ENCODE results near the gene APOM. TPM values are rescaled to one million over a fixed set of nuclear protein-coding genes. Genes with fewer than 3 reads are reported as not detected.
A peak's percentile ranks its signal among the peaks of the same experiment; 100 is the strongest.

The APOM gene
- total and polyA plus RNA-seq, 4 donors, result 89.8 to 587 (median 173) TPM

- TF ChIP-seq SP1 (IDR thresholded peaks at IDR 0.05) (peak; percentile 19), NR2F2 (IDR thresholded peaks at IDR 0.05) (no peak), GABPA (IDR thresholded peaks at IDR 0.05 in 1 of 2, conservative IDR thresholded peaks at IDR 0.05 in 1 of 2) (peak in 1 of 2 donors; percentile 63), TAF1 (conservative IDR thresholded peaks at IDR 0.05) (no peak), YY1 (IDR thresholded peaks at IDR 0.05) (peak; percentile 13), EGR1 (IDR thresholded peaks at IDR 0.05; ENCODE audit: low read depth in 2 of 2) (peak; percentile 61 to 91), CTCF (IDR thresholded peaks at IDR 0.05; ENCODE audit: low read depth, low read length, missing input control) (no peak)
Observed at GRCh38 chr6:31660381-31661261, 4.9 kb downstream of the APOM start, which contains the start of gene C6orf47 (continued).

GRCh38 chr6:31661262-31662123 lies 5.8 kb downstream of the APOM start:
- peaks cover 20 to 69% (median 61%) of the 10 kb centered on the region in 4 donors for H3K4me1 ChIP-seq (ENCODE audit: control insufficient read depth in 4 of 4, insufficient read depth in 4 of 4, low read length in 3 of 4)
- TF ChIP-seq NR2F2 (IDR thresholded peaks at IDR 0.05), result no peak
- WGBS, result 84% methylated on average over 12 of the region's 12 CpGs
- H3K4me3 ChIP-seq (ENCODE audit: low read depth in 1 of 3, low read length in 3 of 3), result no peak overlapping the region
- DNase-seq (ENCODE audit: low spot score), result no peak
- peak overlapping the region; percentile 81 to 90 for H3K27ac ChIP-seq (ENCODE audit: low read depth in 1 of 2, low read length in 2 of 2)
- H3K9me3 ChIP-seq (ENCODE audit: control insufficient read depth in 4 of 4, low read length in 3 of 4), result no peaks in the 10 kb centered on the region
- H3K27me3 ChIP-seq (ENCODE audit: control insufficient read depth in 4 of 4, insufficient read depth in 4 of 4, low read length in 3 of 4), result no peaks in the 10 kb centered on the region
- H3K9ac ChIP-seq (ENCODE audit: low read depth in 1 of 2, low read length in 2 of 2), result peak overlapping the region in 1 of 2 donors; percentile 57
- H3K36me3 ChIP-seq (ENCODE audit: control insufficient read depth in 4 of 4, insufficient read depth in 3 of 4, low read depth in 1 of 4, low read length in 3 of 4), result peaks cover 0 to 7% (median 6%) of the 10 kb centered on the region in 4 donors

GRCh38 chr6:31662124-31662723 lies 6.5 kb downstream of the APOM start:
- H3K4me3 ChIP-seq (ENCODE audit: low read depth in 1 of 3, low read length in 3 of 3), result no peak overlapping the region

More at GRCh38 chr6:31662124-31662723, 6.5 kb downstream of the APOM start:
- H3K4me1 ChIP-seq (ENCODE audit: control insufficient read depth in 4 of 4, insufficient read depth in 4 of 4, low read length in 3 of 4), result peaks cover 20 to 70% (median 62%) of the 10 kb centered on the region in 4 donors
- H3K36me3 ChIP-seq (ENCODE audit: control insufficient read depth in 4 of 4, insufficient read depth in 3 of 4, low read depth in 1 of 4, low read length in 3 of 4), result peaks cover 0 to 7% (median 6%) of the 10 kb centered on the region in 4 donors
- no peaks in the 10 kb centered on the region for H3K27me3 ChIP-seq (ENCODE audit: control insufficient read depth in 4 of 4, insufficient read depth in 4 of 4, low read length in 3 of 4)
- WGBS, result 90% methylated on average over 12 of the region's 12 CpGs
- H3K27ac ChIP-seq (ENCODE audit: low read depth in 1 of 2, low read length in 2 of 2), result no peak overlapping the region
- DNase-seq (ENCODE audit: low spot score), result no peak
- H3K9ac ChIP-seq (ENCODE audit: low read depth in 1 of 2, low read length in 2 of 2), result no peak overlapping the region
- TF ChIP-seq FOXA1 (IDR thresholded peaks at IDR 0.05) (no peak), SP1 (IDR thresholded peaks at IDR 0.05) (no peak), ATF3 (IDR thresholded peaks at IDR 0.05) (no peak), FOXA2 (IDR thresholded peaks at IDR 0.05) (no peak), RXRA (IDR thresholded peaks at IDR 0.05) (no peak)
- no peaks in the 10 kb centered on the region for H3K9me3 ChIP-seq (ENCODE audit: control insufficient read depth in 4 of 4, low read length in 3 of 4)

All from liver (tissue), 9 donors.